ENCODE results near the gene NPC2. TPM values are rescaled to one million over a fixed set of nuclear protein-coding genes. Genes with fewer than 3 reads are reported as not detected.
"Not testable (repeated sequence)": the region's sequence is repeated elsewhere in the genome, so short reads cannot be mapped to it uniquely, and the experiment has no call there.

NPC2 gene
- total RNA-seq, 1 donor from 2014 or later = 178 TPM

- TF ChIP-seq, protein P1, sequence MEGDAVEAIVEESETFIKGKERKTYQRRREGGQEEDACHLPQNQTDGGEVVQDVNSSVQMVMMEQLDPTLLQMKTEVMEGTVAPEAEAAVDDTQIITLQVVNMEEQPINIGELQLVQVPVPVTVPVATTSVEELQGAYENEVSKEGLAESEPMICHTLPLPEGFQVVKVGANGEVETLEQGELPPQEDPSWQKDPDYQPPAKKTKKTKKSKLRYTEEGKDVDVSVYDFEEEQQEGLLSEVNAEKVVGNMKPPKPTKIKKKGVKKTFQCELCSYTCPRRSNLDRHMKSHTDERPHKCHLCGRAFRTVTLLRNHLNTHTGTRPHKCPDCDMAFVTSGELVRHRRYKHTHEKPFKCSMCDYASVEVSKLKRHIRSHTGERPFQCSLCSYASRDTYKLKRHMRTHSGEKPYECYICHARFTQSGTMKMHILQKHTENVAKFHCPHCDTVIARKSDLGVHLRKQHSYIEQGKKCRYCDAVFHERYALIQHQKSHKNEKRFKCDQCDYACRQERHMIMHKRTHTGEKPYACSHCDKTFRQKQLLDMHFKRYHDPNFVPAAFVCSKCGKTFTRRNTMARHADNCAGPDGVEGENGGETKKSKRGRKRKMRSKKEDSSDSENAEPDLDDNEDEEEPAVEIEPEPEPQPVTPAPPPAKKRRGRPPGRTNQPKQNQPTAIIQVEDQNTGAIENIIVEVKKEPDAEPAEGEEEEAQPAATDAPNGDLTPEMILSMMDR (IDR thresholded peaks at IDR 0.05; ENCODE audit: unreplicated experiment) = no peak
- Mint-ChIP-seq H3K27me3 (ENCODE audit: low read depth) (peaks cover 3% of the 10 kb centered on the region), H3K4me1 (peaks cover 2% of the 10 kb centered on the region), H3K4me3 (no peak overlapping the region), H3K36me3 (peaks cover 4% of the 10 kb centered on the region), H3K27ac (no peak overlapping the region), H3K9me3 (peaks cover 7% of the 10 kb centered on the region)
- DNase-seq (ENCODE audit: low spot score in 2 of 2, unreplicated experiment in 2 of 2) = no peak
These were observed 36.2 kb downstream of the NPC2 start for GRCh38 chr14:74456684-74457564.

- H3K27me3 Mint-ChIP-seq (ENCODE audit: low read depth); H3K9me3 Mint-ChIP-seq; H3K4me3 Mint-ChIP-seq; DNase-seq (ENCODE audit: low spot score in 2 of 2, unreplicated experiment in 2 of 2); H3K27ac Mint-ChIP-seq; H3K36me3 Mint-ChIP-seq; H3K4me1 Mint-ChIP-seq: not testable (repeated sequence)
These were observed 38.7 kb downstream of the NPC2 start for GRCh38 chr14:74454397-74454796.

GRCh38 chr14:74444866-74445265 lies 48.2 kb downstream of the NPC2 start:
- TF ChIP-seq, protein P1 (IDR thresholded peaks at IDR 0.05; ENCODE audit: unreplicated experiment) = no peak
- H3K27ac Mint-ChIP-seq = no peak overlapping the region
- H3K9me3 Mint-ChIP-seq = peaks cover 6% of the 10 kb centered on the region
- no peaks in the 10 kb centered on the region for H3K4me1 Mint-ChIP-seq
- H3K36me3 Mint-ChIP-seq = no peaks in the 10 kb centered on the region
- H3K4me3 Mint-ChIP-seq = no peak overlapping the region
- DNase-seq (ENCODE audit: low spot score in 2 of 2, unreplicated experiment in 2 of 2) = no peak
- peaks cover 3% of the 10 kb centered on the region for H3K27me3 Mint-ChIP-seq (ENCODE audit: low read depth)

GRCh38 chr14:74442757-74443156 lies 50.3 kb downstream of the NPC2 start:
- no peak for DNase-seq (ENCODE audit: low spot score in 2 of 2, unreplicated experiment in 2 of 2)
- H3K36me3 Mint-ChIP-seq = no peaks in the 10 kb centered on the region
- H3K4me1 Mint-ChIP-seq = no peaks in the 10 kb centered on the region
- peaks cover 2% of the 10 kb centered on the region for H3K27me3 Mint-ChIP-seq (ENCODE audit: low read depth)
- no peak overlapping the region for H3K27ac Mint-ChIP-seq
- no peak overlapping the region for H3K4me3 Mint-ChIP-seq
- peaks cover 1% of the 10 kb centered on the region for H3K9me3 Mint-ChIP-seq
- TF ChIP-seq, protein P1 (IDR thresholded peaks at IDR 0.05; ENCODE audit: unreplicated experiment) = no peak

GRCh38 chr14:74441113-74441512 lies 52.0 kb downstream of the NPC2 start:
- H3K27ac Mint-ChIP-seq = no peak overlapping the region
- no peak for DNase-seq (ENCODE audit: low spot score in 2 of 2, unreplicated experiment in 2 of 2)
- H3K4me3 Mint-ChIP-seq = no peak overlapping the region
- peaks cover 4% of the 10 kb centered on the region for H3K27me3 Mint-ChIP-seq (ENCODE audit: low read depth)
- H3K36me3 Mint-ChIP-seq = no peaks in the 10 kb centered on the region
- TF ChIP-seq, protein P1 (IDR thresholded peaks at IDR 0.05; ENCODE audit: unreplicated experiment) = no peak
- no peaks in the 10 kb centered on the region for H3K9me3 Mint-ChIP-seq
- no peaks in the 10 kb centered on the region for H3K4me1 Mint-ChIP-seq

- TF ChIP-seq, protein P1 (IDR thresholded peaks at IDR 0.05; ENCODE audit: unreplicated experiment) = no peak
- H3K27ac Mint-ChIP-seq = no peak overlapping the region
- no peaks in the 10 kb centered on the region for H3K4me1 Mint-ChIP-seq
These were observed 54.7 kb downstream of the NPC2 start for GRCh38 chr14:74438351-74438915.

More at GRCh38 chr14:74438351-74438915, 54.7 kb downstream of the NPC2 start:
- Mint-ChIP-seq H3K4me3 (no peak overlapping the region), H3K9me3 (no peaks in the 10 kb centered on the region), H3K27me3 (ENCODE audit: low read depth) (peaks cover 15% of the 10 kb centered on the region), H3K36me3 (no peaks in the 10 kb centered on the region)
- DNase-seq (ENCODE audit: low spot score in 2 of 2, unreplicated experiment in 2 of 2) = no peak

Data from mesothelial cell of epicardium (in vitro differentiated cells).